HG03135 (cell line): ENCODE results near the gene DAB2IP.
A peak's percentile ranks its signal among the peaks of the same experiment; 100 is the strongest.

Experiments used
- ATAC-seq: cut with Tn5 transposase; IDR thresholded peaks from one replicate; pipeline ENCODE4 v1.9.1; 2021; ENCODE audit warnings: mild to moderate bottlenecking, moderate library complexity; ENCODE audit not compliant: unreplicated experiment

Gene DAB2IP

GRCh38 chr9:121700165-121700831 lies 48.9 kb downstream of the DAB2IP start:
- no peak for ATAC-seq

DNA sequence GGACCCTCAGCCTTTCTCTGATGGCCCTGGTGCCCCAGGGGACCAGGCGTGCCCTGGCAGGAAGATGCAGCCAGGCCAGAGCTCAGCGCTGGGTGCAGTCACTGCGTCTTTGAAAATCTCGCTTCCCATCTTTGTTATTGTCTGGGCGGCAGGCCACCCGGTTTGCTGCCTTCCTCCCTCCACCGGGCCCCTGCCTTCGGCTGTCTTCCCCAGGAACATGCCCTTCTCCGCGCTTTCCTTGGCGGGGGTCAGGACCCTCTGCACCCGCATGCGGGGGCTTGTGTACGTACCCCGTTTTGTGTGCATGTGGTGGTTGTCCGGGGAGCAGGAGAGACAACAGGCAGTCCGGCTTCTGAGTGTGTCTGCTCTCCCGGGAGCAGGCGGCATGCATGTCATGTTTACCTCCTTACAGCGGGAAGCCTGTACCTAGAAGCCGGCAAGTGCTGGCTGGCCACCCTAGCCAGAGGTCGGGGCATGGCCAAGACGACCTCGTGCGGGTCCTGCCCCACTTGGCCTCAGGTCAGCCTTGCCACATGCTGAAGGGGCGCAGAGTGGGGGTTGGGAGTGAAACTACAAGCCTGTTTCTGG lies 49.5 kb downstream of the DAB2IP start:
- no peak for ATAC-seq

DNA sequence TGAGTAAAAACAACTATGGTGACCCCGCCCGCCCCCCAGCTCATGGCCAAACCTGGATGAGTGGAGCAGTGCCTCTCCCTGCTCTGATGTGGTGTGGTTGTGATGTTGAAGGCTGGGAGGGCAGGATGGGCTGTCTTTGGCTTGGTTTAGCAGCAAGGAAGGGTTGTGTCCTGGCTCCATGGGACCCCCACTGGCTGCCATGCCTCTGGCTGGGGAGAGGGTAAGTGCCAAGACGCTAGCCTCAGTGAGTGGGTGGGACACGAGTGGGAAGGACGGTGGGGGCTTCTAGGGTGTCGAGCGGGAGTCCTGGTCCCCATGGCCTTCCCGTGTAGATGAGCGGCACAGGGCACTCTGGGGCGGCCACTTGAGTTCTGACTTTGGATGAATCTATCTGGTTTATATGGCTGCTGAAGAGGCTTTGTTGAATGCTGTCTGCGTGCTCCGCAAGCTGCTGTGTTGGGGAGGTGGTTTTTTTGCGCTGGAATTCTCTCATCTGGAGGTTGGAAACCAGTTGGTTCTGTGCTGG lies 50.4 kb downstream of the DAB2IP start:
- ATAC-seq: no peak

DNA sequence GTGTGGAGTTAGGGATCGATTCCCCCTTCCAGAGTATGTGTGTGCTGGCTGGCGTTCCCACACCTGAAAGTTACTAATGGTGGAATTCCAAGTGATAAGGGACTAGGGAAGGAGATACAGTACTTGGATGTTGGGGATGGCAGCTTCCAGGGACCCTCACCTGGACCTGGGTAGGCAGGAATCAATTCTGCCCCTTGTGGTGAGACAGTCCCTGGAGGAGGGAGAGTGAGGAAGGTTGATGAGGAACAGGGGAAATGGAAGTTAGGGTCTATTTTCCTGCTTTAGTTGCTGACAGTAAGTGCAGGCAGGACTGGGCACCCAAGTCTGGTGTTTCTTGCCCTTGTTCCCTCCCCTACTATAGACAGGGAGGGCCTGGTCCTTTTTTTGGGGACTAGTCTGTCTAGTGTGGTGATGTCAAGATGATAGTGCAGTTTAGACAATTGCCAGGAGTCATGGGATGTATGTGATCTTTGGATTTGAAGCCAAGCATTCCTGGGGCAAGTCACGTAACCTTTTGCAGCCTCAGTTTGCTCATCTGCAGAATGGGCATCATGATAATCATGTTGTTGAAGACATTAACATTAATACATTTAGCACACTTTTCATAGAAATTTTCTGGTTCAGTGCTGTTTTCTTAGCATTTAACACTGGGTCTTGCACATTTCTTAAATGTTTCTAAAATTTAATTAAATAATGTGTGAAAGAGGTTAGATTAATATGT lies 51.7 kb downstream of the DAB2IP start:
- no peak for ATAC-seq

- no peak for ATAC-seq
Observed at GRCh38 chr9:121704281-121704680, 52.8 kb downstream of the DAB2IP start.

GRCh38 chr9:121706149-121706750 lies 54.8 kb downstream of the DAB2IP start:
- ATAC-seq: no peak

GRCh38 chr9:121707477-121708424 lies 56.3 kb downstream of the DAB2IP start:
- peak; percentile 93 for ATAC-seq

- no peak for ATAC-seq
Observed at GRCh38 chr9:121708768-121709488, 57.5 kb downstream of the DAB2IP start.

- no peak for ATAC-seq
Observed at GRCh38 chr9:121709798-121710197, 58.4 kb downstream of the DAB2IP start.

GRCh38 chr9:121711281-121711680 lies 59.8 kb downstream of the DAB2IP start:
- ATAC-seq: no peak

DNA sequence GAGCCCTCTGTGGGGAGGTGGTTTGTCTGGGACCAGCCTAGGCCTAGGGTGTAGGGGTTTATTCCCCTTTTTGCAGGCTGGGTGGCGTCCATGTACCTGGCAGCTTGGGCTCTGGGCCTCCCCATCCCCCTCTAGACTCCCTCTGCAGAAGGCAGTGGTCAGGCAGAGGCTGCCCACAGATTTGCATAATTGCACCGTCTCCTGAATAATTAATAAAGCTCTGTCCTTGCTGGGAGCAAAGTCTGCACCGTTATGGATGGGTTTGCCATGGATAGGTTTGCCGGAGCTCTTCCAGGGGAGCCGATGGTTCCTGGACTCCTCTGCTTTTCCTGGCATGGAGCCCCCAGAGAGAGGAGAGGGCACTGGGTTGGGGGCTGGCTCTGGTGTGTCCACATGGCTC lies 60.4 kb downstream of the DAB2IP start:
- ATAC-seq: no peak

DNA sequence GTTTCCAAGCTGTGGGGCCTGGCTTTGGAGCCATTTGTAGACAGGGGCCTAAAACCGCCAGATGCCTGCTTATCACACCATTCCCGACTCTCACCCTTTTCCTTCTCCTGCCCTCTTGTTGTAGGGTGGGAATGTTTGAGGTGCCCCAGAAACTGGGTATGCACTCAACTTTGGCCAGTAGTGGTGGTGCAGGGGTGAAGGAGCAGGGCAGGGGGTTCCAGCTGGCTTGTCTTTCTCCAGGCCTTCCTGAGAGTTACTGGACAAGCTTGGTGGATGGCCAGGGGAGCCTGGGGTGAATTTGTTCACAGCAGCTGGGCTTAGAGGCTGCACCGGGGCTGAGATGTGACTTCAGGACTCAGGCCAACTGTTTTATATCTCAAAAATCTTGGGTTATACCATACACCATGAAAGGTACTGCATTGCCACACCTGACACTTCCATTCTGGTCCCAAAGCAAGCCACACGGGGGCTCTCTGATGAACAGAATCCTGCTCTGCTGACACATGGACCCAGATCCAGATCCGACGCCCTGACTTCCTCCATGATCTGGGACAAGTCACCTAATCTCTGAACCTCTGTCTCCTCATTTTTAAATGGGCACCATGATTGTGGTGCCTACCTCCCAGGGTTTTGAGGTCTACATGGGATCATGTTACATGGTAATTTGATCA lies 62.1 kb downstream of the DAB2IP start:
- no peak for ATAC-seq

GRCh38 chr9:121714075-121714705 lies 62.8 kb downstream of the DAB2IP start:
- ATAC-seq: no peak

GRCh38 chr9:121714873-121715272 lies 63.4 kb downstream of the DAB2IP start:
- ATAC-seq: no peak

GRCh38 chr9:121717141-121717991 lies 65.9 kb downstream of the DAB2IP start:
- ATAC-seq: no peak

GRCh38 chr9:121718084-121718483 lies 66.7 kb downstream of the DAB2IP start:
- no peak for ATAC-seq

- ATAC-seq: no peak
Observed at GRCh38 chr9:121718501-121718900, 67.1 kb downstream of the DAB2IP start.
